ENCODE data around the gene PER1. TPM values are rescaled to one million over a fixed set of nuclear protein-coding genes. Genes with fewer than 3 reads are reported as not detected.
"Not testable (repeated sequence)": the region's sequence is repeated elsewhere in the genome, so short reads cannot be mapped to it uniquely, and the experiment has no call there.

The PER1 gene
- total RNA-seq, 2 experiments from 2014 or later: 62.2 to 73.3 TPM

GRCh38 chr17:8186446-8186786 is 34.2 kb upstream of the PER1 start:
- Mint-ChIP-seq H3K4me3 (no peak overlapping the region), H3K4me1 (ENCODE audit: low read depth) (peaks cover 11% of the 10 kb centered on the region), H3K27ac (no peak overlapping the region), H3K9me3 (no peaks in the 10 kb centered on the region), H3K27me3 (ENCODE audit: low read depth) (no peaks in the 10 kb centered on the region), H3K36me3 (ENCODE audit: low read depth) (no peaks in the 10 kb centered on the region)
- no peak for DNase-seq
- intact Hi-C loops (cut with micrococcal nuclease): loop anchor here (1.0 to 5.0 kb wide), 3 partner anchors 30 to 299 kb away; partner anchors contain the start of gene CHD3
- CTCF ChIA-PET: interaction anchor here (1.2 to 2.4 kb wide), 2 partner anchors 10 to 67 kb away, joined by 3 to 7 read pairs; no protein-coding TSS in a partner anchor

- Mint-ChIP-seq H3K36me3 (ENCODE audit: low read depth) (no peaks in the 10 kb centered on the region), H3K27ac (no peak overlapping the region), H3K27me3 (ENCODE audit: low read depth) (no peaks in the 10 kb centered on the region), H3K9me3 (no peaks in the 10 kb centered on the region), H3K4me1 (ENCODE audit: low read depth) (peaks cover 8% of the 10 kb centered on the region), H3K4me3 (no peak overlapping the region)
- DNase-seq: peak; percentile 95
- CTCF ChIA-PET: interaction anchor here (0.8 to 2.4 kb wide), 3 partner anchors 9 to 67 kb away, joined by 3 to 7 read pairs (median 3); no protein-coding TSS in a partner anchor
- intact Hi-C loops (cut with micrococcal nuclease): loop anchor here (1.0 to 5.0 kb wide), 3 partner anchors 30 to 299 kb away; partner anchors contain the start of gene CHD3
These were observed 33.6 kb upstream of the PER1 start for GRCh38 chr17:8185582-8186445.

GRCh38 chr17:8176998-8177731 is 25.0 kb upstream of the PER1 start:
- Mint-ChIP-seq H3K4me1 (ENCODE audit: low read depth) (peaks cover 37% of the 10 kb centered on the region), H3K4me3 (peak overlapping the region; percentile 93), H3K27me3 (ENCODE audit: low read depth) (peaks cover 4% of the 10 kb centered on the region), H3K9me3 (no peaks in the 10 kb centered on the region), H3K36me3 (ENCODE audit: low read depth) (peaks cover 4% of the 10 kb centered on the region), H3K27ac (no peak overlapping the region)
- CTCF ChIA-PET: interaction anchor here (0.7 to 1.3 kb wide), 3 partner anchors 9 to 57 kb away, joined by 3 read pairs; no protein-coding TSS in a partner anchor
- intact Hi-C loops (cut with micrococcal nuclease): no loop called here
- DNase-seq: no peak

- peaks cover 4% of the 10 kb centered on the region for H3K36me3 Mint-ChIP-seq (ENCODE audit: low read depth)
These were observed 24.2 kb upstream of the PER1 start, which contains the start of gene TMEM107 for GRCh38 chr17:8176197-8176940. TSS of gene TMEM107 (minus strand) at chr17:8176380. CDS start at chr17:8176286, 94 bp downstream.

GRCh38 chr17:8175795-8176196 is 23.6 kb upstream of the PER1 start:
- Mint-ChIP-seq H3K36me3 (ENCODE audit: low read depth) (peaks cover 4% of the 10 kb centered on the region), H3K4me1 (ENCODE audit: low read depth) (peaks cover 37% of the 10 kb centered on the region), H3K27me3 (ENCODE audit: low read depth) (peaks cover 4% of the 10 kb centered on the region), H3K9me3 (no peaks in the 10 kb centered on the region), H3K27ac (peak overlapping the region; percentile 88), H3K4me3 (peak overlapping the region; percentile 93)
- DNase-seq: peak; percentile 38
- intact Hi-C loops (cut with micrococcal nuclease): no loop called here
- CTCF ChIA-PET: interaction anchor here (0.6 to 0.8 kb wide), 2 partner anchors 9 to 43 kb away, joined by 3 read pairs; no protein-coding TSS in a partner anchor

More at GRCh38 chr17:8176197-8176940, 24.2 kb upstream of the PER1 start, which contains the start of gene TMEM107:
- Mint-ChIP-seq H3K4me3 (peak within 1 kb of the TSS; percentile 93), H3K4me1 (ENCODE audit: low read depth) (peaks cover 37% of the 10 kb centered on the region), H3K27me3 (ENCODE audit: low read depth) (peaks cover 4% of the 10 kb centered on the region), H3K27ac (peak within 1 kb of the TSS; percentile 88), H3K9me3 (no peaks in the 10 kb centered on the region)
- peak; percentile 94 for DNase-seq
- CTCF ChIA-PET: interaction anchor here (0.7 to 1.3 kb wide), 2 partner anchors 9 to 47 kb away, joined by 3 read pairs; no protein-coding TSS in a partner anchor
- intact Hi-C loops (cut with micrococcal nuclease): no loop called here

GRCh38 chr17:8173871-8174322 is 21.7 kb upstream of the PER1 start:
- CTCF ChIA-PET: interaction anchor here (0.7 to 1.2 kb wide), 3 partner anchors 10 to 487 kb away, joined by 3 to 4 read pairs (median 3); no protein-coding TSS in a partner anchor
- Mint-ChIP-seq H3K4me1 (ENCODE audit: low read depth) (peaks cover 37% of the 10 kb centered on the region), H3K9me3 (no peaks in the 10 kb centered on the region), H3K36me3 (ENCODE audit: low read depth) (peaks cover 4% of the 10 kb centered on the region), H3K27ac (peak overlapping the region; percentile 100), H3K4me3 (peak overlapping the region; percentile 69), H3K27me3 (ENCODE audit: low read depth) (peaks cover 4% of the 10 kb centered on the region)
- intact Hi-C loops (cut with micrococcal nuclease): loop anchor here (1.0 to 5.0 kb wide), 6 partner anchors 10 to 102 kb away; no protein-coding TSS in a partner anchor
- no peak for DNase-seq

- H3K36me3 Mint-ChIP-seq (ENCODE audit: low read depth): peaks cover 4% of the 10 kb centered on the region
- intact Hi-C loops (cut with micrococcal nuclease): loop anchor here (1.0 to 5.0 kb wide), 6 partner anchors 9 to 101 kb away; no protein-coding TSS in a partner anchor
- H3K9me3 Mint-ChIP-seq: no peaks in the 10 kb centered on the region
- H3K4me1 Mint-ChIP-seq (ENCODE audit: low read depth): peaks cover 40% of the 10 kb centered on the region
- CTCF ChIA-PET: interaction anchor here (0.7 to 1.2 kb wide), 3 partner anchors 9 to 487 kb away, joined by 3 to 4 read pairs (median 3); no protein-coding TSS in a partner anchor
- H3K27ac Mint-ChIP-seq: peak overlapping the region; percentile 100
- H3K4me3 Mint-ChIP-seq: peak overlapping the region; percentile 69
- peak; percentile 90 for DNase-seq
- peaks cover 4% of the 10 kb centered on the region for H3K27me3 Mint-ChIP-seq (ENCODE audit: low read depth)
These were observed 21.1 kb upstream of the PER1 start for GRCh38 chr17:8173056-8173870.

GRCh38 chr17:8170186-8170585 is 18.0 kb upstream of the PER1 start:
- not testable (repeated sequence) for H3K9me3 Mint-ChIP-seq; DNase-seq; H3K27me3 Mint-ChIP-seq (ENCODE audit: low read depth); H3K27ac Mint-ChIP-seq; H3K36me3 Mint-ChIP-seq (ENCODE audit: low read depth); H3K4me3 Mint-ChIP-seq
- intact Hi-C loops (cut with micrococcal nuclease): loop anchor here (5.0 kb wide), 1 partner anchor 98 kb away; no protein-coding TSS in a partner anchor
- peaks cover 32% of the 10 kb centered on the region for H3K4me1 Mint-ChIP-seq (ENCODE audit: low read depth)
- CTCF ChIA-PET: interaction anchor here (1.4 kb wide), 1 partner anchor 11 kb away, joined by 3 read pairs; no protein-coding TSS in a partner anchor

- H3K36me3 Mint-ChIP-seq (ENCODE audit: low read depth): no peaks in the 10 kb centered on the region
These were observed 15.3 kb upstream of the PER1 start for GRCh38 chr17:8167526-8167925.

GRCh38 chr17:8166731-8167130 is 14.5 kb upstream of the PER1 start:
- H3K4me3 Mint-ChIP-seq: no peak overlapping the region
- no peaks in the 10 kb centered on the region for H3K27me3 Mint-ChIP-seq (ENCODE audit: low read depth)
- peaks cover 3% of the 10 kb centered on the region for H3K36me3 Mint-ChIP-seq (ENCODE audit: low read depth)
- no peak overlapping the region for H3K27ac Mint-ChIP-seq
- CTCF ChIA-PET: interaction anchor here (0.6 to 0.8 kb wide), 2 partner anchors 8 to 9 kb away, joined by 3 read pairs; no protein-coding TSS in a partner anchor
- peaks cover 32% of the 10 kb centered on the region for H3K4me1 Mint-ChIP-seq (ENCODE audit: low read depth)
- intact Hi-C loops (cut with micrococcal nuclease): no loop called here
- no peak for DNase-seq
- no peaks in the 10 kb centered on the region for H3K9me3 Mint-ChIP-seq

More at GRCh38 chr17:8167526-8167925, 15.3 kb upstream of the PER1 start:
- no peak for DNase-seq
- Mint-ChIP-seq H3K27me3 (ENCODE audit: low read depth) (no peaks in the 10 kb centered on the region), H3K9me3 (no peaks in the 10 kb centered on the region), H3K27ac (no peak overlapping the region), H3K4me1 (ENCODE audit: low read depth) (peaks cover 33% of the 10 kb centered on the region), H3K4me3 (no peak overlapping the region)
- CTCF ChIA-PET: interaction anchor here (0.6 to 0.8 kb wide), 3 partner anchors 8 to 47 kb away, joined by 3 read pairs; no protein-coding TSS in a partner anchor
- intact Hi-C loops (cut with micrococcal nuclease): no loop called here
